Measurements from ENCODE around the gene BARD1.
"Not testable (repeated sequence)": the region's sequence is repeated elsewhere in the genome, so short reads cannot be mapped to it uniquely, and the experiment has no call there.

BARD1 gene

GRCh38 chr2:214699236-214699635 lies 110.2 kb downstream of the BARD1 start:
- TF ChIP-seq CTCF (IDR thresholded peaks at IDR 0.05; ENCODE audit: control extremely low read depth, extremely low read depth, low read depth, missing control alignments), result no peak
- CTCF ChIA-PET, result no interaction called here
- DNase-seq (ENCODE audit: extremely low spot score), result no peak
- POLR2A ChIA-PET, result no interaction called here

GRCh38 chr2:214696681-214697080 lies 112.8 kb downstream of the BARD1 start:
- POLR2A ChIA-PET, result no interaction called here

GRCh38 chr2:214695789-214696188 lies 113.7 kb downstream of the BARD1 start:
- TF ChIP-seq CTCF (IDR thresholded peaks at IDR 0.05; ENCODE audit: control extremely low read depth, extremely low read depth, low read depth, missing control alignments), result no peak
- no peak for DNase-seq (ENCODE audit: extremely low spot score)
- ChIA-PET CTCF (interaction anchor here (1.1 to 1.3 kb wide), 2 partner anchors 10 to 56 kb away, joined by 4 read pairs; no protein-coding TSS in a partner anchor), POLR2A (no interaction called here)

More at GRCh38 chr2:214696681-214697080, 112.8 kb downstream of the BARD1 start:
- TF ChIP-seq CTCF (IDR thresholded peaks at IDR 0.05; ENCODE audit: control extremely low read depth, extremely low read depth, low read depth, missing control alignments), result no peak
- CTCF ChIA-PET, result interaction anchor here (1.3 kb wide), 1 partner anchor 9 kb away, joined by 4 read pairs; no protein-coding TSS in a partner anchor
- no peak for DNase-seq (ENCODE audit: extremely low spot score)

- DNase-seq (ENCODE audit: extremely low spot score); POLR2A ChIA-PET: not testable (repeated sequence)
These were observed 125.9 kb downstream of the BARD1 start for GRCh38 chr2:214683557-214683956.

GRCh38 chr2:214679736-214680135 lies 129.7 kb downstream of the BARD1 start:
- DNase-seq (ENCODE audit: extremely low spot score), result no peak
- no peak for TF ChIP-seq CTCF (IDR thresholded peaks at IDR 0.05; ENCODE audit: control extremely low read depth, extremely low read depth, low read depth, missing control alignments)
- ChIA-PET POLR2A (no interaction called here), CTCF (interaction anchor here (1.0 to 1.3 kb wide), 3 partner anchors 10 to 30 kb away, joined by 5 to 7 read pairs (median 5); no protein-coding TSS in a partner anchor)

More at GRCh38 chr2:214683557-214683956, 125.9 kb downstream of the BARD1 start:
- CTCF ChIA-PET, result not testable (repeated sequence)

GRCh38 chr2:214676421-214677089 lies 132.9 kb downstream of the BARD1 start:
- TF ChIP-seq CTCF (IDR thresholded peaks at IDR 0.05; ENCODE audit: control extremely low read depth, extremely low read depth, low read depth, missing control alignments), result no peak
- POLR2A ChIA-PET, result no interaction called here

More at GRCh38 chr2:214676421-214677089, 132.9 kb downstream of the BARD1 start:
- CTCF ChIA-PET, result no interaction called here
- no peak for DNase-seq (ENCODE audit: extremely low spot score)
